ENCODE data around the gene ARID1A. TPM values are rescaled to one million over a fixed set of nuclear protein-coding genes. Genes with fewer than 3 reads are reported as not detected.

ARID1A gene
- total RNA-seq, 1 donor from 2014 or later = 50.4 TPM

GRCh38 chr1:26827663-26828062, 131.8 kb downstream of the ARID1A start:
- no peak for DNase-seq

- no peak for DNase-seq
Measured at GRCh38 chr1:26828411-26828991, 132.7 kb downstream of the ARID1A start.

GRCh38 chr1:26829184-26829911, 133.5 kb downstream of the ARID1A start:
- DNase-seq = no peak

GRCh38 chr1:26831059-26831458, 135.2 kb downstream of the ARID1A start:
- DNase-seq = no peak

Small RNAs within 50 kb of the gene (small RNA-seq; reads per million reads assigned to genes)
- not detected for gene AL627082.1 (ENCODE audit: low replicate concordance)
- not detected for gene RN7SL165P (ENCODE audit: low replicate concordance)

Other genes with a start within 250 kb of the ARID1A start
- gene HMGN2, start 223.6 kb upstream of the ARID1A start, total RNA-seq = 412 TPM
- 15.7 TPM for gene RPS6KA1, start 166.3 kb upstream of the ARID1A start, total RNA-seq
- gene PIGV, start 91.9 kb downstream of the ARID1A start, total RNA-seq = 7.8 TPM
- gene ZDHHC18, start 130.7 kb downstream of the ARID1A start, total RNA-seq = 6.5 TPM
- gene SFN, start 167.1 kb downstream of the ARID1A start, total RNA-seq = 254 TPM
- gene GPN2, start 194.3 kb downstream of the ARID1A start, total RNA-seq = 9.0 TPM
- 8.5 TPM for gene GPATCH3, start 204.5 kb downstream of the ARID1A start, total RNA-seq
- gene NR0B2, start 218.0 kb downstream of the ARID1A start, total RNA-seq = not detected
- gene NUDC, start 225.7 kb downstream of the ARID1A start, total RNA-seq = 24.0 TPM

Measured in skin of body (tissue), 3 donors.